SK-N-SH treated with all-trans-retinoic acid at 6 μM for 48 hours (cell line): ENCODE data around the gene CHCHD6.

Experiments used
- ATAC-seq: fragments of 200-7000 bp; cut with Tn5 transposase; 3 replicates; pipeline ENCODE4 v1.9.1; 2020; ENCODE audit warnings: mild to moderate bottlenecking, moderate library complexity
- ARNTL ChIP-seq: fragments of 450-650 bp; formaldehyde crosslinking; IDR thresholded peaks from 2 replicates; pipeline ENCODE4 v1.5.0; 2020; ENCODE audit warnings: low read depth, mild to moderate bottlenecking, moderate library complexity, borderline replicate concordance
- CREB5 ChIP-seq: fragments of 250-450 bp; sonication (Bioruptor Pico); IDR thresholded peaks from 2 replicates; pipeline ENCODE4 v1.5.1; 2020; ENCODE audit warnings: low read depth, mild to moderate bottlenecking, moderate library complexity
- CSDC2 ChIP-seq: fragments of 250-450 bp; sonication (Bioruptor Pico); IDR thresholded peaks from 2 replicates; pipeline ENCODE4 v1.5.0; 2020; ENCODE audit warnings: mild to moderate bottlenecking, moderate library complexity
- ESRRG ChIP-seq: fragments of 250-450 bp; sonication (Bioruptor Pico); IDR thresholded peaks from 2 replicates; pipeline ENCODE4 v1.6.1; 2021; ENCODE audit warnings: mild to moderate bottlenecking
- GLIS3 ChIP-seq: fragments of 250-450 bp; sonication (Bioruptor Pico); IDR thresholded peaks from 2 replicates; pipeline ENCODE4 v1.5.0; 2020; ENCODE audit warnings: mild to moderate bottlenecking, moderate library complexity
- ISL1 ChIP-seq: fragments of 250-450 bp; sonication (Bioruptor Pico); IDR thresholded peaks from 2 replicates; pipeline ENCODE4 v2.1.2; 2022; ENCODE audit warnings: mild to moderate bottlenecking, moderate library complexity
- OSR1 ChIP-seq: fragments of 250-450 bp; sonication (Bioruptor Pico); IDR thresholded peaks from 2 replicates; pipeline ENCODE4 v1.8.0; 2022; ENCODE audit warnings: moderate library complexity, mild to moderate bottlenecking, inconsistent platforms
- PATZ1 ChIP-seq: fragments of 250-450 bp; sonication (Bioruptor Pico); IDR thresholded peaks from 2 replicates; pipeline ENCODE4 v1.8.0; 2020; ENCODE audit warnings: mild to moderate bottlenecking, moderate library complexity, borderline replicate concordance
- PPARA ChIP-seq: fragments of 250-450 bp; sonication (Bioruptor Pico); IDR thresholded peaks from 2 replicates; pipeline ENCODE4 v1.5.0; 2020; ENCODE audit warnings: mild to moderate bottlenecking, borderline replicate concordance
- RARB ChIP-seq: fragments of 250-450 bp; sonication (Bioruptor Pico); IDR thresholded peaks from 2 replicates; pipeline ENCODE4 v1.8.0; 2021; ENCODE audit warnings: mild to moderate bottlenecking, moderate library complexity
- SNAI2 ChIP-seq: fragments of 250-450 bp; sonication (Bioruptor Pico); IDR thresholded peaks from 2 replicates; pipeline ENCODE4 v1.5.0; 2020; ENCODE audit warnings: mild to moderate bottlenecking, moderate library complexity
- TCF4 ChIP-seq: fragments of 250-450 bp; sonication (Bioruptor Pico); IDR thresholded peaks from 2 replicates; pipeline ENCODE4 v1.8.0; 2021; ENCODE audit warnings: mild to moderate bottlenecking, moderate library complexity, borderline replicate concordance
- TOX ChIP-seq: fragments of 250-450 bp; sonication (Bioruptor Pico); IDR thresholded peaks from 2 replicates; pipeline ENCODE4 v1.8.0; 2021; ENCODE audit warnings: mild to moderate bottlenecking, moderate library complexity, borderline replicate concordance
- TSHZ2 ChIP-seq: fragments of 250-450 bp; sonication (Bioruptor Pico); IDR thresholded peaks from 2 replicates; pipeline ENCODE4 v1.5.0; 2020; ENCODE audit warnings: mild to moderate bottlenecking, moderate library complexity
- ZC3H10 ChIP-seq: fragments of 250-450 bp; sonication (Bioruptor Pico); IDR thresholded peaks from 2 replicates; pipeline ENCODE4 v1.5.1; 2021; ENCODE audit warnings: mild to moderate bottlenecking, moderate library complexity
- ZFP3 ChIP-seq: fragments of 250-450 bp; sonication (Bioruptor Pico); IDR thresholded peaks from 2 replicates; pipeline ENCODE4 v1.5.0; 2020; ENCODE audit warnings: mild to moderate bottlenecking, moderate library complexity
- ZFP30 ChIP-seq: fragments of 450-650 bp; formaldehyde crosslinking; IDR thresholded peaks from 2 replicates; pipeline ENCODE4 v1.5.0; 2022; ENCODE audit warnings: mild to moderate bottlenecking, moderate library complexity
- ZNF565 ChIP-seq: fragments of 450-650 bp; formaldehyde crosslinking; conservative IDR thresholded peaks from 2 replicates; pipeline ENCODE4 v1.5.0; 2020; ENCODE audit warnings: low read depth, mild to moderate bottlenecking, moderate library complexity
- ZNF70 ChIP-seq: fragments of 450-650 bp; formaldehyde crosslinking; IDR thresholded peaks from 2 replicates; pipeline ENCODE4 v1.5.0; 2020; ENCODE audit warnings: mild to moderate bottlenecking, moderate library complexity
- ZNF8 ChIP-seq: fragments of 450-650 bp; formaldehyde crosslinking; IDR thresholded peaks from 2 replicates; pipeline ENCODE4 v1.5.0; 2020; ENCODE audit warnings: mild to moderate bottlenecking, moderate library complexity
- TF ChIP-seq, protein P1 (sequence below): fragments of 250-450 bp; sonication (Bioruptor Pico); IDR thresholded peaks from 2 replicates; pipeline ENCODE4 v1.5.1; 2021; ENCODE audit warnings: mild to moderate bottlenecking, moderate library complexity
- TF ChIP-seq, protein P2 (sequence below): fragments of 250-450 bp; sonication (Bioruptor Pico); IDR thresholded peaks from 2 replicates; pipeline ENCODE4 v1.8.0; 2021; ENCODE audit warnings: low read depth, mild to moderate bottlenecking, moderate library complexity, borderline replicate concordance

Gene CHCHD6

DNA sequence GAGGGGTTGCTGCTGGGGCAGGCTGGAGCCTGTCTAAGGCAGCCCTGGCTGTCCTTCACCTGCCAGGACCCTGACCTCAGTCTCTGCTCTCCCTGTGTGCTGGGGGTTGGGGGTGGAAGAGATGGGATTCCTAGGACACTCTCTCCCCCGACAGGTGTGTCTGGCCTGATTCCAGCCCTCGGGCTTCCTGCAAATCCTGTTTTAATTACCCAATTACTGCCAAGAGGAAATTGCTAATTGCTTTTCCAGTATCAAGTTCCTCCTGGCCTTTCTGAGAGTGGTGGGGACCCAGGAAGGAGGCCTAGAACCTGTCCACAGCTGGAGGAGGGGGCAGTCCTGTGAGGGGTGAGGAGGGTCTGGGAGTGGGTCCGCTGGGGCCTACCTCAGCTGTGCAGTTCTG, 294.7 kb downstream of the CHCHD6 start:
- no peak for ATAC-seq
- TF ChIP-seq ZNF8 (CRISPR knock-in tag) (no peak), ZFP30 (no peak), TCF4 (CRISPR knock-in tag) (no peak), CSDC2 (CRISPR knock-in tag) (no peak), ESRRG (no peak), SNAI2 (CRISPR knock-in tag) (no peak), ZNF565 (CRISPR knock-in tag) (no peak), ISL1 (CRISPR knock-in tag) (no peak), TSHZ2 (CRISPR knock-in tag) (no peak), ZNF70 (CRISPR knock-in tag) (no peak)
- TF ChIP-seq, protein P1, sequence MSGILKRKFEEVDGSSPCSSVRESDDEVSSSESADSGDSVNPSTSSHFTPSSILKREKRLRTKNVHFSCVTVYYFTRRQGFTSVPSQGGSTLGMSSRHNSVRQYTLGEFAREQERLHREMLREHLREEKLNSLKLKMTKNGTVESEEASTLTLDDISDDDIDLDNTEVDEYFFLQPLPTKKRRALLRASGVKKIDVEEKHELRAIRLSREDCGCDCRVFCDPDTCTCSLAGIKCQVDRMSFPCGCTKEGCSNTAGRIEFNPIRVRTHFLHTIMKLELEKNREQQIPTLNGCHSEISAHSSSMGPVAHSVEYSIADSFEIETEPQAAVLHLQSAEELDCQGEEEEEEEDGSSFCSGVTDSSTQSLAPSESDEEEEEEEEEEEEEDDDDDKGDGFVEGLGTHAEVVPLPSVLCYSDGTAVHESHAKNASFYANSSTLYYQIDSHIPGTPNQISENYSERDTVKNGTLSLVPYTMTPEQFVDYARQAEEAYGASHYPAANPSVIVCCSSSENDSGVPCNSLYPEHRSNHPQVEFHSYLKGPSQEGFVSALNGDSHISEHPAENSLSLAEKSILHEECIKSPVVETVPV (CRISPR knock-in tag), result no peak

DNA sequence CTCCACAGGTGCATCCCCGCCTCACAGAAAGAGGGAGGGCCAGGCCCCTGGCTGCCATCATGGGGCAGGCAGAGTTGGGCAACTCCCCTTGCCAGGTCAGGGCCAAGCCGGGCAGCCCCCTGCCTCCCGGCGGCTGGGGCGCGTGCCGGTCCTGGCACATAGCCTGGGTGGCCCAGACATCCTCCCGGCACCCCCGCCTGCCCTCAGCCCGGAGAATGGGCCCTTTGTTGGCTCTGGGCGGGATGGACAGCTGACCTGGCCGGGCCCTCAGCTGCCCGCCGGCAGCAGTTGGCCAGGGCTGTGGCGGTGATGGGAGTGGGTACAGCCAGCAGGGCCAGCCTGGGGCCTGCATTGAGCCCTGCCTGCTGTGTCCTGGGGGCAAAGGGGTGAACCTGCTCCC, 295.3 kb downstream of the CHCHD6 start:
- no peak for TF ChIP-seq RARB (CRISPR knock-in tag)
- TF ChIP-seq OSR1 (CRISPR knock-in tag), result no peak
- TF ChIP-seq CSDC2 (CRISPR knock-in tag), result no peak
- TF ChIP-seq TSHZ2 (CRISPR knock-in tag), result no peak
- no peak for ATAC-seq

- no peak for TF ChIP-seq ZC3H10 (CRISPR knock-in tag)
- TF ChIP-seq ZFP30, result no peak
- TF ChIP-seq RARB (CRISPR knock-in tag), result no peak
- no peak for ATAC-seq
These were observed 296.1 kb downstream of the CHCHD6 start for GRCh38 chr3:127000119-127000518.

DNA sequence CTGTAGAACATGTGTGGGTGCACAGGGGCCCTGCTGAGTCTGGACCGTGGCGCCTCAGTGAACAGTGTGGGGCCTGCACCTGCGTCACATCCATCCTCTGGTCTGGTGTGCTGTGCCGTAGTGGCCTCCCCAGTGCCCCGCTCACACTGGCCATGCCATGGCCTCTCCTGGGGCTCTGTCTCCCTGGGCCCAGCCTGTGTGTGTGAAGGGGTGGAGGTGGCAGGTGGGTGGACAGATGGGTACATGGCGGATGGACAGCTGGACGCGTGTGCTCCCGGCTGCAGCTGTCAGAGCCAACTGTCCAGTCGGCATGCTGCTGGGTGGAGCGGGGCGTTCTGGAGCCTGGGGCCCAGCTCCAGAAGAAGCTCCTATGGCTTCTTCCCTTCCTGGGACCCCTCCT, 296.7 kb downstream of the CHCHD6 start:
- no peak for ATAC-seq
- no peak for TF ChIP-seq TCF4 (CRISPR knock-in tag)
- TF ChIP-seq ZFP3 (CRISPR knock-in tag), result no peak
- TF ChIP-seq ZNF70 (CRISPR knock-in tag), result no peak
- TF ChIP-seq PATZ1 (CRISPR knock-in tag), result no peak
- TF ChIP-seq SNAI2 (CRISPR knock-in tag), result no peak
- TF ChIP-seq, protein P2, sequence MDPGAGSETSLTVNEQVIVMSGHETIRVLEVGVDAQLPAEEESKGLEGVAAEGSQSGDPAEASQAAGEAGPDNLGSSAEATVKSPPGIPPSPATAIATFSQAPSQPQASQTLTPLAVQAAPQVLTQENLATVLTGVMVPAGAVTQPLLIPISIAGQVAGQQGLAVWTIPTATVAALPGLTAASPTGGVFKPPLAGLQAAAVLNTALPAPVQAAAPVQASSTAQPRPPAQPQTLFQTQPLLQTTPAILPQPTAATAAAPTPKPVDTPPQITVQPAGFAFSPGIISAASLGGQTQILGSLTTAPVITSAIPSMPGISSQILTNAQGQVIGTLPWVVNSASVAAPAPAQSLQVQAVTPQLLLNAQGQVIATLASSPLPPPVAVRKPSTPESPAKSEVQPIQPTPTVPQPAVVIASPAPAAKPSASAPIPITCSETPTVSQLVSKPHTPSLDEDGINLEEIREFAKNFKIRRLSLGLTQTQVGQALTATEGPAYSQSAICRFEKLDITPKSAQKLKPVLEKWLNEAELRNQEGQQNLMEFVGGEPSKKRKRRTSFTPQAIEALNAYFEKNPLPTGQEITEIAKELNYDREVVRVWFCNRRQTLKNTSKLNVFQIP (CRISPR knock-in tag), result no peak
- no peak for TF ChIP-seq ZC3H10 (CRISPR knock-in tag)
- TF ChIP-seq RARB (CRISPR knock-in tag), result no peak
- no peak for TF ChIP-seq CSDC2 (CRISPR knock-in tag)
- no peak for TF ChIP-seq CREB5 (CRISPR knock-in tag)
- no peak for TF ChIP-seq ARNTL (CRISPR knock-in tag)
- TF ChIP-seq ISL1 (CRISPR knock-in tag), result no peak
- TF ChIP-seq ZNF565 (CRISPR knock-in tag), result no peak
- TF ChIP-seq GLIS3, result no peak
- TF ChIP-seq OSR1 (CRISPR knock-in tag), result no peak
- no peak for TF ChIP-seq TOX (CRISPR knock-in tag)
- no peak for TF ChIP-seq ZNF8 (CRISPR knock-in tag)
- TF ChIP-seq, protein P1 (CRISPR knock-in tag), result no peak
- no peak for TF ChIP-seq PPARA (CRISPR knock-in tag)
